OCI-LY1 (cell line): ENCODE data around the gene CACHD1.
"Not testable (repeated sequence)": the region's sequence is repeated elsewhere in the genome, so short reads cannot be mapped to it uniquely, and the experiment has no call there.

Experiments
- H2AFZ ChIP-seq: fragments of 200-600 bp; sonication (generic), shearing (Covaris generic); 2 replicates; pipeline ENCODE4 v1.6.0; 2014; ENCODE audit warnings: antibody characterized with exemption, mild to moderate bottlenecking, low read length
- H3F3A ChIP-seq: fragments of 200-600 bp; sonication (generic), shearing (Covaris generic); 2 replicates; pipeline ENCODE4 v1.6.0; 2014; ENCODE audit warnings: mild to moderate bottlenecking, antibody characterized with exemption, low read length, moderate library complexity; ENCODE audit not compliant: insufficient read depth
- H3K27ac ChIP-seq: fragments of 200-600 bp; sonication (generic); 2 replicates; pipeline ENCODE4 v1.5.1; 2014; ENCODE audit warnings: low read length, mixed run types, mild to moderate bottlenecking, low read depth; ENCODE audit not compliant: poor library complexity, severe bottlenecking
- H3K27me3 ChIP-seq: fragments of 200-600 bp; sonication (generic); 2 replicates; pipeline ENCODE4 v1.6.0; 2014; ENCODE audit warnings: antibody characterized with exemption, mild to moderate bottlenecking, low read length, moderate library complexity; ENCODE audit not compliant: insufficient read depth
- H3K36me3 ChIP-seq: fragments of 200-600 bp; sonication (generic); 2 replicates; pipeline ENCODE4 v1.6.1; 2014; ENCODE audit warnings: mild to moderate bottlenecking, antibody characterized with exemption, low read length, moderate library complexity, mixed read lengths; ENCODE audit not compliant: insufficient read depth
- H3K4me1 ChIP-seq: fragments of 200-600 bp; sonication (generic); 2 replicates; pipeline ENCODE4 v1.5.1; 2014; ENCODE audit warnings: mild to moderate bottlenecking, low read length, moderate library complexity; ENCODE audit not compliant: insufficient read depth, severe bottlenecking
- H3K4me2 ChIP-seq: fragments of 200-600 bp; sonication (generic), shearing (Covaris generic); 2 replicates; pipeline ENCODE4 v1.6.1; 2014; ENCODE audit warnings: low read length
- H3K4me3 ChIP-seq: fragments of 200-600 bp; sonication (generic); 2 replicates; pipeline ENCODE4 v1.5.1; 2014; ENCODE audit warnings: low read length, low read depth, mild to moderate bottlenecking, mixed read lengths; ENCODE audit not compliant: poor library complexity, severe bottlenecking
- H3K79me2 ChIP-seq: fragments of 200-600 bp; shearing (Covaris generic); 2 replicates; pipeline ENCODE4 v1.6.1; 2016; ENCODE audit warnings: mixed run types, low read length, mixed read lengths; ENCODE audit not compliant: insufficient read depth
- H3K9ac ChIP-seq: fragments of 200-600 bp; sonication (generic), shearing (Covaris generic); 2 replicates; pipeline ENCODE4 v1.6.1; 2014; ENCODE audit warnings: mild to moderate bottlenecking, low read length, mixed read lengths
- H3K9me2 ChIP-seq: fragments of 200-600 bp; sonication (generic), shearing (Covaris generic); 2 replicates; pipeline ENCODE4 v1.6.1; 2014; ENCODE audit warnings: low read depth, mild to moderate bottlenecking, low read length, mixed read lengths
- H3K9me3 ChIP-seq: fragments of 200-600 bp; shearing (Covaris generic); 2 replicates; pipeline ENCODE4 v1.6.1; 2014; ENCODE audit warnings: low read length, mixed read lengths
- H4K20me1 ChIP-seq: fragments of 200-600 bp; sonication (generic), shearing (Covaris generic); 2 replicates; pipeline ENCODE4 v1.6.0; 2016; ENCODE audit warnings: mild to moderate bottlenecking, low read length; ENCODE audit not compliant: insufficient read depth
- CTCF ChIP-seq: fragments of 200-600 bp; sonication (generic), shearing (Covaris generic); IDR thresholded peaks from 2 replicates; pipeline ENCODE4 v1.5.1; 2017; ENCODE audit warnings: mild to moderate bottlenecking, antibody characterized with exemption, low read length, moderate library complexity, mixed read lengths
- EZH2 ChIP-seq: fragments of 200-600 bp; sonication (generic), shearing (Covaris generic); IDR thresholded peaks from 2 replicates; pipeline ENCODE4 v1.8.0; 2017; ENCODE audit warnings: borderline replicate concordance, mixed run types, mild to moderate bottlenecking, antibody characterized with exemption, low read length, moderate library complexity, mixed read lengths

The CACHD1 gene

GRCh38 chr1:64511044-64511443 lies 41.1 kb downstream of the CACHD1 start:
- no peaks in the 10 kb centered on the region for H4K20me1 ChIP-seq

GRCh38 chr1:64512206-64512605 lies 42.3 kb downstream of the CACHD1 start:
- H3K27ac ChIP-seq, H3K36me3 ChIP-seq, H3K9me2 ChIP-seq, H3K4me3 ChIP-seq, H4K20me1 ChIP-seq, H2AFZ ChIP-seq, H3K9me3 ChIP-seq, H3K27me3 ChIP-seq, H3K4me2 ChIP-seq, H3K79me2 ChIP-seq, H3K4me1 ChIP-seq, H3F3A ChIP-seq, H3K9ac ChIP-seq: not testable (repeated sequence)

More at GRCh38 chr1:64511044-64511443, 41.1 kb downstream of the CACHD1 start:
- Histone ChIP-seq H3K9ac (no peak overlapping the region), H3K27me3 (no peaks in the 10 kb centered on the region), H2AFZ (no peak overlapping the region), H3F3A (no peaks in the 10 kb centered on the region), H3K36me3 (no peaks in the 10 kb centered on the region), H3K4me2 (no peak overlapping the region), H3K4me1 (no peaks in the 10 kb centered on the region), H3K9me3 (no peaks in the 10 kb centered on the region), H3K4me3 (no peak overlapping the region), H3K27ac (no peak overlapping the region), H3K9me2 (no peaks in the 10 kb centered on the region), H3K79me2 (no peaks in the 10 kb centered on the region)
- TF ChIP-seq CTCF = no peak
- no peak for TF ChIP-seq EZH2

- no peak overlapping the region for H2AFZ ChIP-seq
- H3K36me3 ChIP-seq = no peaks in the 10 kb centered on the region
- no peaks in the 10 kb centered on the region for H3K79me2 ChIP-seq
- no peaks in the 10 kb centered on the region for H3K9me2 ChIP-seq
- no peak overlapping the region for H3K4me3 ChIP-seq
- H3K9me3 ChIP-seq = no peaks in the 10 kb centered on the region
- no peak overlapping the region for H3K9ac ChIP-seq
- no peak overlapping the region for H3K4me2 ChIP-seq
- no peaks in the 10 kb centered on the region for H3F3A ChIP-seq
- TF ChIP-seq EZH2 (no peak), CTCF (no peak)
- no peak overlapping the region for H3K27ac ChIP-seq
- H4K20me1 ChIP-seq = no peaks in the 10 kb centered on the region
- no peaks in the 10 kb centered on the region for H3K27me3 ChIP-seq
- no peaks in the 10 kb centered on the region for H3K4me1 ChIP-seq
Observed at GRCh38 chr1:64513545-64513944, 43.6 kb downstream of the CACHD1 start.

GRCh38 chr1:64514197-64514765 lies 44.4 kb downstream of the CACHD1 start:
- Histone ChIP-seq H3K4me1 (no peaks in the 10 kb centered on the region), H3K27ac (no peak overlapping the region), H3K9me3 (no peaks in the 10 kb centered on the region), H3K36me3 (no peaks in the 10 kb centered on the region), H2AFZ (no peak overlapping the region), H3K9me2 (no peaks in the 10 kb centered on the region), H3K27me3 (no peaks in the 10 kb centered on the region), H3K9ac (no peak overlapping the region), H3K4me3 (no peak overlapping the region), H3F3A (no peaks in the 10 kb centered on the region), H3K4me2 (no peak overlapping the region), H4K20me1 (no peaks in the 10 kb centered on the region), H3K79me2 (no peaks in the 10 kb centered on the region)
- TF ChIP-seq EZH2 (no peak), CTCF (no peak)
